Coronary artery (tissue), 2 donors: ENCODE measurements around the gene CTNNA2.

Experiments
- DNase-seq: peaks from one replicate; pipeline ENCODE4 v3.0.0-alpha.2; 2017; ENCODE audit warnings: low spot score
- H3K27ac ChIP-seq, 2 donors: fragments of 200-600 bp; sonication (generic); one replicate each; pipeline ENCODE4 v1.5.1; 2016 to 2019
- H3K4me3 ChIP-seq: fragments of 200-600 bp; sonication (generic); 2 replicates; pipeline ENCODE4 v1.5.1; 2016; ENCODE audit warnings: mild to moderate bottlenecking, moderate library complexity
- CTCF ChIP-seq: fragments of 200-600 bp; sonication (generic); IDR thresholded peaks from one replicate; pipeline ENCODE4 v1.5.1; 2019; ENCODE audit warnings: antibody characterized with exemption

Gene CTNNA2

GRCh38 chr2:80610108-80610507, 1097.3 kb downstream of the CTNNA2 start:
- H3K4me3 ChIP-seq: no peak overlapping the region
- H3K27ac ChIP-seq: no peak overlapping the region
- TF ChIP-seq CTCF: no peak
- DNase-seq: no peak

GRCh38 chr2:80621656-80622055, 1108.8 kb downstream of the CTNNA2 start:
- Histone ChIP-seq H3K27ac (no peak overlapping the region), H3K4me3 (no peak overlapping the region)
- no peak for TF ChIP-seq CTCF
- no peak for DNase-seq

GRCh38 chr2:80624062-80624461, 1111.2 kb downstream of the CTNNA2 start:
- H3K27ac ChIP-seq: no peak overlapping the region
- DNase-seq: no peak
- no peak for TF ChIP-seq CTCF
- no peak overlapping the region for H3K4me3 ChIP-seq

GRCh38 chr2:80634590-80634989, 1121.7 kb downstream of the CTNNA2 start:
- no peak overlapping the region for H3K27ac ChIP-seq
- TF ChIP-seq CTCF: no peak
- DNase-seq: no peak
- no peak overlapping the region for H3K4me3 ChIP-seq

- no peak overlapping the region for H3K4me3 ChIP-seq
- DNase-seq: no peak
- no peak for TF ChIP-seq CTCF
- H3K27ac ChIP-seq: no peak overlapping the region
Measured at GRCh38 chr2:80638783-80639182, 1125.9 kb downstream of the CTNNA2 start.

- no peak for DNase-seq
- H3K27ac ChIP-seq: no peak overlapping the region
- no peak overlapping the region for H3K4me3 ChIP-seq
- no peak for TF ChIP-seq CTCF
Measured at GRCh38 chr2:80642465-80642864, 1129.6 kb downstream of the CTNNA2 start.

GRCh38 chr2:80643598-80643997, 1130.7 kb downstream of the CTNNA2 start:
- Histone ChIP-seq H3K4me3 (no peak overlapping the region), H3K27ac (no peak overlapping the region)
- DNase-seq: no peak
- no peak for TF ChIP-seq CTCF
